GM15510 (cell line): ENCODE measurements around the gene GNL3.

Experiments
- POLR2A ChIP-seq: IDR thresholded peaks from 3 replicates; pipeline ENCODE4 v1.6.1; 2011; ENCODE audit warnings: borderline replicate concordance; ENCODE audit not compliant: insufficient read length; ENCODE audit errors: extremely low read depth

GNL3 gene

GRCh38 chr3:52722491-52722890, 36.7 kb downstream of the GNL3 start:
- TF ChIP-seq POLR2A: no peak

- TF ChIP-seq POLR2A: no peak
These were observed 38.1 kb downstream of the GNL3 start for GRCh38 chr3:52723935-52724334.

GRCh38 chr3:52724511-52724910, 38.7 kb downstream of the GNL3 start:
- no peak for TF ChIP-seq POLR2A

- TF ChIP-seq POLR2A: no peak
These were observed 44.8 kb downstream of the GNL3 start for GRCh38 chr3:52730681-52731080.

- no peak for TF ChIP-seq POLR2A
These were observed 45.8 kb downstream of the GNL3 start for GRCh38 chr3:52731590-52731989.

GRCh38 chr3:52733256-52733891, 47.5 kb downstream of the GNL3 start:
- no peak for TF ChIP-seq POLR2A

- no peak for TF ChIP-seq POLR2A
These were observed 53.9 kb downstream of the GNL3 start for GRCh38 chr3:52739730-52740129.

- no peak for TF ChIP-seq POLR2A
These were observed 56.7 kb downstream of the GNL3 start for GRCh38 chr3:52742418-52743041.

- no peak for TF ChIP-seq POLR2A
These were observed 57.3 kb downstream of the GNL3 start for GRCh38 chr3:52743152-52743551.

GRCh38 chr3:52743721-52744120, 57.9 kb downstream of the GNL3 start:
- no peak for TF ChIP-seq POLR2A
